Gastrocnemius medialis (tissue), 4 donors: ENCODE results near the gene OBP2A.
A peak's percentile ranks its signal among the peaks of the same experiment; 100 is the strongest.

Source experiments
- CTCF ChIP-seq, 5 experiments: fragments of 450-650 bp in 3 of 5; fragments of 200-600 bp in 2 of 5; sonication (generic) in 2 of 5; IDR thresholded peaks in 4 of 5; conservative IDR thresholded peaks in 1 of 5; 1 replicate in 4 of 5; 2 replicates in 1 of 5; pipeline ENCODE4 v1.5.1; 2016 to 2019; ENCODE audit warnings: antibody characterized with exemption in 5 of 5, mild to moderate bottlenecking in 3 of 5, moderate library complexity in 3 of 5
- POLR2A ChIP-seq, 2 donors: fragments of 450-650 bp; IDR thresholded peaks; one replicate each; pipeline ENCODE4 v1.6.1; 2017; ENCODE audit warnings: antibody characterized with exemption in 2 of 2, mild to moderate bottlenecking in 2 of 2, moderate library complexity in 2 of 2

- TF ChIP-seq CTCF (IDR thresholded peaks at IDR 0.05 in 4 of 5, conservative IDR thresholded peaks at IDR 0.05 in 1 of 5) (peak in 3 of 5 experiments; percentile 46 to 62 (median 57)), POLR2A (IDR thresholded peaks at IDR 0.05) (no peak)
These were observed 41.4 kb upstream of the OBP2A start for GRCh38 chr9:135504262-135505243.
